IPS DF 6.9 (cell line): ENCODE results near the gene BAIAP2.

ENCODE experiments used
- DNase-seq: peaks from one replicate; pipeline ENCODE4 v3.0.0-alpha.2; 2013; ENCODE audit warnings: low read depth, low spot score
- H3K27ac ChIP-seq: one replicate; pipeline ENCODE4 v1.5.1; 2013; ENCODE audit warnings: low read length, control low read depth
- H3K27me3 ChIP-seq: 2 replicates; pipeline ENCODE4 v1.6.1; 2013; ENCODE audit warnings: mild to moderate bottlenecking, low read length; ENCODE audit not compliant: control insufficient read depth, insufficient read depth
- H3K36me3 ChIP-seq: 2 replicates; pipeline ENCODE4 v1.6.1; 2013; ENCODE audit warnings: low read length; ENCODE audit not compliant: control insufficient read depth, insufficient read depth
- H3K4me1 ChIP-seq: 2 replicates; pipeline ENCODE4 v1.6.1; 2013; ENCODE audit warnings: low read length; ENCODE audit not compliant: control insufficient read depth, insufficient read depth
- H3K4me3 ChIP-seq: 2 replicates; pipeline ENCODE4 v1.5.1; 2013; ENCODE audit warnings: mild to moderate bottlenecking, low read length
- H3K9me3 ChIP-seq: 2 replicates; pipeline ENCODE4 v1.6.1; 2013; ENCODE audit warnings: low read length, inconsistent platforms; ENCODE audit not compliant: control insufficient read depth, insufficient read depth
- WGBS: extraction: QIAGEN DNeasy Blood & Tissue Kit; methylation state at CpG from one replicate; pipeline ENCODE4 v1.1.7; 2013; ENCODE audit warnings: mixed read lengths, missing lambda C conversion rate; ENCODE audit not compliant: insufficient read length, insufficient coverage; 5-methylcytosine and 5-hydroxymethylcytosine counted together

Gene BAIAP2

DNA sequence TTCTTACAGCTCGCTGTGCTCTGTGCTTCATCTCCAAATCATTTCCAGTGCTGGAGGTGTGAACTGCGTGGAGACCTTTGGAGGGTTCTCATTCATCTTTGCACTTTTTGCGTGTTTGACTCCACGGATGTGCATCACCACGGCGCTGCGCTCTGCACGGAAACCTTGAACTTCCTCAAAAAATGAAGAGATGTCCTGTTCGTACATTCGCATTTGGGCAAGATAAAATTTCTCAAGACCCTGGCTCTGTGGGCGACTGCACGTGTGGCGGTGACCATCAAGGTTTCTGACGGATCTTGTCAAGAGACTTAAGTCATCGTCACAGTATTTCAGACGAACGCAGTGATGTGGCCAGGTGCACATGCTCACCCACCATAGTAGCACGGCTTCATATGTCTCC is 120.0 kb downstream of the BAIAP2 start:
- Histone ChIP-seq H3K9me3 (no peaks in the 10 kb centered on the region), H3K4me3 (no peak overlapping the region), H3K27ac (no peak overlapping the region), H3K4me1 (no peaks in the 10 kb centered on the region), H3K27me3 (no peaks in the 10 kb centered on the region), H3K36me3 (no peaks in the 10 kb centered on the region)
- WGBS = no CpG with 5 or more reads among the region's 18 CpGs
- DNase-seq = no peak

DNA sequence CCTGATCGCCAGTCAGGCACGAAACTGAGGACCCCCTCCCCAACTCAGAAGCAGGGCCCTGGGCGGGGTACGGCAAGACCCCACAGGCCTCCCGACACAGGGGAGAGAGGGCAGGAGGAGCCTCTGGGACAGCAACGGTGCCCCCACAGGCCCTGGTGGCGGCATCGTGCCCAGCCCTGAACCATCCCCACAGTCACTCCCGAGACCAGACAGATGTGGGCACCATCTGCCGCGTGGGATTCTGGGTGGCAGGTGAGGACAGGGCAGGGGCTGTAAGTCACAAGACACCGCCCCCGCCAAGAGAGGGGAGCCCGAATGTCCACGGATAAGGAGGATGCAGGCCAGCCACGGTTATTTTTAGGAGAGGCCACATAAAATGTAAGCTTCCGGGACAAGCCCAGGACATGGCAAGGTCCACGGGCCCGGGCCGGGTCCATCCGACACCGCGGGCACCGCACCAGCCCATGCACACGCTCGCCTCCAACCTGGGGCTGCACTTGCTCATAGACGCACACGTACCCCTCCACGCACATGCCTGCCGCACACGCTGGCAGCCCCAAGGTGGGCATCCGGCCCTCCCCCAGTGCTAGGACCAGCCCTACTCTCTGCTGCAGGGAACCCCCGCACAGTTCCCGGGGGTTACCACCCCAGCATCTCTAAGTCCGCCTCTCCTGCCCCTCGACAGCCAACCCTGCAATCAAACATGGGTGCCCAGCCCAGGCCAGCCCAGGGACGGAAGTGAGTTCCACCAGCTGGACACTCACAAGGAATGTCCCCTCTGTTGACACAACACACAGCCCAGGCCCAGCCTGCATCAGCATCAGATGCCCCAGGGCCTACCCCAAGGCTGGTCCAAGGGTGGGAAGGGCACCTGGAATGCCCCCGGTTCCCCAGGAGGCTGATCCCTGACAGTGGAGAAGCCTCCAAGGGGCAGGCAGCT is 122.2 kb downstream of the BAIAP2 start:
- Histone ChIP-seq H3K27ac (no peak overlapping the region), H3K4me3 (no peak overlapping the region), H3K27me3 (no peaks in the 10 kb centered on the region), H3K36me3 (no peaks in the 10 kb centered on the region; the same call in 1 of the 2 replicates), H3K9me3 (no peaks in the 10 kb centered on the region), H3K4me1 (no peaks in the 10 kb centered on the region)
- no peak for DNase-seq
- no CpG with 5 or more reads among the region's 38 CpGs for WGBS

GRCh38 chr17:81157848-81158687 is 123.1 kb downstream of the BAIAP2 start:
- Histone ChIP-seq H3K4me1 (no peaks in the 10 kb centered on the region), H3K27ac (no peak overlapping the region), H3K4me3 (no peak overlapping the region), H3K27me3 (no peaks in the 10 kb centered on the region), H3K9me3 (no peaks in the 10 kb centered on the region), H3K36me3 (no peaks in the 10 kb centered on the region; the same call in 1 of the 2 replicates)
- no CpG with 5 or more reads among the region's 39 CpGs for WGBS
- no peak for DNase-seq

DNA sequence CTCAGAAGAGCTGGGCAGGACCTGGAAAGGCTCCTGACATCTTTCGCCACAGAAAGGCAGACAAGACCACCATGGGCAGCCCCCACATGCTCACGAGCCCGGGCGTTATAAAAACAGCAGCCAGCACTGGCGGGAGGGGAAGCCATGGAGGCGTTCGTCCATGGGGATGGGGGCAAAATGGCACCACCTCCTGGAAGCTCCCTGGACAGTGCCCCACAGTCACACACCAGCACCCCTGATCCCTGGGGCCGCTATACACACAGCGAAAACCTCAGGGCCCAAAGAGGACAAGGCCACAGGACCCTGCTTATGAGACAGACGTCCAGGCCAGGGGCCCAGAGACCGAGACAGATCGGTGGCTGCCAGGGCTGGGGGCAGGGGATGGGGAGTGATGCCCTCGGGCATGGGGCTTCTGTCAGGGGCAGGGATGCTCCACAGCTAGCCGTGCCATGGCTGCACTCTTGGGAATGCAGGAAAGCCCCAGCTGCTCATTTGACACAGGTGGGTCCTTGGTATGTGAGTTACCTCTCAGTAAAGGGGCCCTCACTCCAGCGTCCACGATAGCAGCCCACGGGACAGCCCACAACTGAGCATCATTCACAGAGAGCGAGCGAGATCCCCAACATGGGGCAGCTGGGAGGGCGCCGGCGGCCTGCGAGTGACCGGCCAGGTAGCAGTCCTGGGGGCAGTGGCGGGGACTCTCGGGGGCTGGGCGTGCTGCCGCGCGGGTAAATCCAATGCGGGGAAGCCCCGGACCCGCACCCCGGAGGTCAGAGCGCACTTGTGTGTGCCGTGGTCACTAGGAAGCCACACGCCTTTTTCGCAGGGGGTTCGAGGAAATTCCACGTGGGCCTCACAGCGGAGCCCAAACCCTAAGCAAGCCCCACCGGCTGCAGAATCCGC is 124.0 kb downstream of the BAIAP2 start:
- H3K36me3 ChIP-seq = no peaks in the 10 kb centered on the region; the same call in 1 of the 2 replicates
- H3K27me3 ChIP-seq = no peaks in the 10 kb centered on the region
- no peak for DNase-seq
- H3K9me3 ChIP-seq = no peaks in the 10 kb centered on the region
- H3K27ac ChIP-seq = no peak overlapping the region
- H3K4me1 ChIP-seq = no peaks in the 10 kb centered on the region
- H3K4me3 ChIP-seq = no peak overlapping the region
- WGBS = no CpG with 5 or more reads among the region's 43 CpGs

GRCh38 chr17:81159611-81160265 is 124.8 kb downstream of the BAIAP2 start:
- H3K4me3 ChIP-seq = no peak overlapping the region
- no peaks in the 10 kb centered on the region for H3K9me3 ChIP-seq
- no peak overlapping the region for H3K27ac ChIP-seq
- DNase-seq = no peak
- H3K27me3 ChIP-seq = no peaks in the 10 kb centered on the region
- no peaks in the 10 kb centered on the region; the same call in 1 of the 2 replicates for H3K36me3 ChIP-seq
- no peaks in the 10 kb centered on the region for H3K4me1 ChIP-seq
- no CpG with 5 or more reads among the region's 25 CpGs for WGBS

GRCh38 chr17:81160306-81160705 is 125.4 kb downstream of the BAIAP2 start:
- no CpG with 5 or more reads among the region's 28 CpGs for WGBS
- Histone ChIP-seq H3K27ac (no peak overlapping the region), H3K36me3 (no peaks in the 10 kb centered on the region; the same call in 1 of the 2 replicates), H3K4me3 (no peak overlapping the region), H3K9me3 (no peaks in the 10 kb centered on the region), H3K27me3 (no peaks in the 10 kb centered on the region), H3K4me1 (no peaks in the 10 kb centered on the region)
- DNase-seq = no peak

DNA sequence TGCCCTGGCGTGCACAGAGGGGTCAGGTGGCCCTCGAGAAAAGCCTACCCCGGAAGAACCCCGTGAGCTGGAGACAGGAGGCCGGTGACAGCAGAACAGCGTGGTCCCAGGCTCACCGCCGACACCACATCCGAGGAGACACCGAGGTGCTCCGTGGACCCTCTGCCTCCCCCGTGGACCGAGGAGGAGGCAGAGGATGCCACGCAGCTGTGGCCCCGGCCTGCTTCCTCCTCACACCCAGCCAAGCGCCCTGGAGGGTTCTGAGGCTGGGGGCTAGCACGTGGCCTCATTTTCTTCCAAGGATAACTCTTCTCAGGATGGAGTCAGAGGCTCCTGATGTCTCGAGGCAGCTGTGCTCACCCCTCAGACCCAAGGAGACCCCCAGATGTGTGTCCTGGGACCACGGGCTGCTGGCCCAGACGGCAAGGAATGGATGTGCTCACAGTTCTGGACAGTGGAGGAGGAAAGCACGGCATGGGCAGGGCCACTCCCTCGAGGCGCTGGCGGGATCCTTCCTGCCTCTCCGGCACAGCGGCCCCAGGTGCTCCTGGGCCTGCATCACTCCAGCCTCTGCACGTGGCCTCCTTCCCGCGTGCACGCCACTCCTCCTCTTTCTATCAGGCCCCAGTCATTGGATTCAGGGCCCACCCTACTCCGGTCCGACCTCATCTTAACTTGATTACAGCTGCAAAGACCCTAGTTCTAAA is 125.9 kb downstream of the BAIAP2 start:
- Histone ChIP-seq H3K36me3 (no peaks in the 10 kb centered on the region; the same call in 1 of the 2 replicates), H3K27ac (no peak overlapping the region), H3K4me3 (no peak overlapping the region), H3K4me1 (no peaks in the 10 kb centered on the region), H3K27me3 (no peaks in the 10 kb centered on the region), H3K9me3 (no peaks in the 10 kb centered on the region)
- no CpG with 5 or more reads among the region's 32 CpGs for WGBS
- DNase-seq = no peak

- Histone ChIP-seq H3K4me1 (peaks cover under 1% of the 10 kb centered on the region; the same call in 1 of the 2 replicates), H3K4me3 (no peak overlapping the region), H3K27ac (no peak overlapping the region), H3K36me3 (no peaks in the 10 kb centered on the region; the same call in 1 of the 2 replicates), H3K9me3 (no peaks in the 10 kb centered on the region), H3K27me3 (no peaks in the 10 kb centered on the region)
- no peak for DNase-seq
- WGBS = no CpG with 5 or more reads among the region's 15 CpGs
Measured at GRCh38 chr17:81161536-81161935, 126.6 kb downstream of the BAIAP2 start.

DNA sequence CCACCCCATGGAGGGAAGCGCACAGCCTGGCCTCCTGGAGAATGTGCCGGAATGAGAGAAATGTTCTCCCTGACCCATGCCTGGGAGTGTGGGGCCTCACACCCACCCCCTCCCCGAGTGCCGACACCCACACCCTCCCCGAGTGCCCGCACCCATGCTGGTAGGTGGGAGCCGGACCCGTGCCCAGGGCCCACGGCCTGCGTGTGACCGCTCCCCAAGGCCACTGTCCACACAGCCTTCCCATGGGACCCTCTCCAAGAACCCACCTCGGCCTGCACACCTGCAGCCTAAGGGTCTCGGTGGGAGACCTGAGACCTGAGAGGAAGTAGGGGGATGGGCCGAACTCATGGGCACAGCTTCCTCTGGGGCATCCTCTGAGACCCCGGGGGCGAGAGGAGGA is 127.0 kb downstream of the BAIAP2 start:
- Histone ChIP-seq H3K27me3 (no peaks in the 10 kb centered on the region), H3K4me3 (no peak overlapping the region), H3K27ac (no peak overlapping the region), H3K36me3 (no peaks in the 10 kb centered on the region; the same call in 1 of the 2 replicates), H3K9me3 (no peaks in the 10 kb centered on the region), H3K4me1 (peaks cover 2% of the 10 kb centered on the region; the same call in 1 of the 2 replicates)
- DNase-seq = no peak
- no CpG with 5 or more reads among the region's 16 CpGs for WGBS
